Liver (tissue), 9 donors: ENCODE results near the gene GPR25. TPM values are rescaled to one million over a fixed set of nuclear protein-coding genes. Genes with fewer than 3 reads are reported as not detected.

Experiments used
- DNase-seq: peaks from one replicate; pipeline ENCODE4 v3.0.0-alpha.2; 2017; ENCODE audit warnings: low spot score
- H3K27ac ChIP-seq, 2 donors: one replicate each; pipeline ENCODE4 v1.7.0; 2013; ENCODE audit warnings: inconsistent platforms in 2 of 2, low read length in 2 of 2, control low read depth in 1 of 2, low read depth in 1 of 2, mild to moderate bottlenecking in 1 of 2
- H3K27me3 ChIP-seq, 4 donors: one replicate each; pipeline versions ENCODE4 v1.6.1 to v1.7.0; 2013; ENCODE audit warnings: low read length in 3 of 4, inconsistent platforms in 1 of 4, mild to moderate bottlenecking in 1 of 4, moderate library complexity in 1 of 4; ENCODE audit not compliant: control insufficient read depth in 4 of 4, insufficient read depth in 4 of 4
- H3K36me3 ChIP-seq, 4 donors: one replicate each; pipeline versions ENCODE4 v1.6.1 to v1.7.0; 2013; ENCODE audit warnings: low read length in 3 of 4, mild to moderate bottlenecking in 3 of 4, low read depth in 1 of 4, moderate library complexity in 1 of 4; ENCODE audit not compliant: control insufficient read depth in 4 of 4, insufficient read depth in 3 of 4
- H3K4me1 ChIP-seq, 4 donors: one replicate each; pipeline versions ENCODE4 v1.6.1 to v1.7.0; 2013; ENCODE audit warnings: low read length in 3 of 4, mild to moderate bottlenecking in 3 of 4, moderate library complexity in 1 of 4; ENCODE audit not compliant: control insufficient read depth in 4 of 4, insufficient read depth in 4 of 4
- H3K4me3 ChIP-seq, 3 donors: one replicate each; pipeline versions ENCODE4 v1.6.1 to v1.7.0; 2013; ENCODE audit warnings: low read length in 3 of 3, control low read depth in 1 of 3, low read depth in 1 of 3, mild to moderate bottlenecking in 1 of 3
- H3K9ac ChIP-seq, 2 donors: one replicate each; pipeline ENCODE4 v1.7.0; 2013; ENCODE audit warnings: low read length in 2 of 2, mild to moderate bottlenecking in 2 of 2, moderate library complexity in 2 of 2, control low read depth in 1 of 2, low read depth in 1 of 2
- H3K9me3 ChIP-seq, 4 donors: one replicate each; pipeline versions ENCODE4 v1.6.1 to v1.7.0; 2013; ENCODE audit warnings: low read length in 3 of 4; ENCODE audit not compliant: control insufficient read depth in 4 of 4
- CTCF ChIP-seq: fragments of 150-350 bp; IDR thresholded peaks from 2 replicates; pipeline ENCODE4 v1.5.1; 2017; ENCODE audit warnings: improper control_type of control experiment, low read depth, low read length; ENCODE audit not compliant: missing input control
- FOXA1 ChIP-seq: IDR thresholded peaks from 2 replicates; pipeline ENCODE4 v1.6.1; 2016; ENCODE audit warnings: antibody characterized with exemption
- GABPA ChIP-seq, 2 donors: IDR thresholded peaks in 1 of 2; conservative IDR thresholded peaks in 1 of 2; 2 replicates each; pipeline ENCODE4 v1.6.1; 2016; ENCODE audit warnings: antibody characterized with exemption in 2 of 2, mild to moderate bottlenecking in 1 of 2, moderate library complexity in 1 of 2
- HNF4A ChIP-seq, 2 donors: conservative IDR thresholded peaks; 2 replicates each; pipeline ENCODE4 v1.6.1; 2016; ENCODE audit warnings: antibody characterized with exemption in 2 of 2, mild to moderate bottlenecking in 2 of 2
- JUND ChIP-seq, 2 donors: IDR thresholded peaks; 2 replicates each; pipeline ENCODE4 v1.6.1; 2016; ENCODE audit warnings: antibody characterized with exemption in 2 of 2
- RAD21 ChIP-seq, 2 donors: IDR thresholded peaks; 2 replicates each; pipeline ENCODE4 v1.6.1; 2016; ENCODE audit warnings: antibody characterized with exemption in 2 of 2, mild to moderate bottlenecking in 2 of 2
- REST ChIP-seq: IDR thresholded peaks from 2 replicates; pipeline ENCODE4 v1.6.1; 2016; ENCODE audit warnings: antibody characterized with exemption, mild to moderate bottlenecking
- RXRA ChIP-seq, 2 donors: IDR thresholded peaks; 2 replicates each; pipeline ENCODE4 v1.6.1; 2017 to 2018; ENCODE audit warnings: antibody characterized with exemption in 2 of 2, mild to moderate bottlenecking in 1 of 2
- YY1 ChIP-seq: IDR thresholded peaks from 2 replicates; pipeline ENCODE4 v1.6.1; 2016; ENCODE audit warnings: antibody characterized with exemption, mild to moderate bottlenecking
- WGBS: extraction: QIAGEN DNeasy Blood & Tissue Kit; methylation state at CpG from one replicate; pipeline ENCODE4 v1.1.7; 2013; 5-methylcytosine and 5-hydroxymethylcytosine counted together
- polyA plus RNA-seq, 2 donors: library from polyadenylated mRNA; stranded (reverse) in 1 of 2; unstranded in 1 of 2; fragments of 200-250 nt in 1 of 2; fragments of >200 nt in 1 of 2; fragmentation: Nextera tagmentation in 1 of 2; extraction: Ambion mirVana in 1 of 2; gene quantifications; one replicate each; pipeline versions ENCODE4 v1.2.1 to v1.2.3, GENCODE V29; 2013 to 2015
- total RNA-seq, 2 donors: library from RNA; depleted of rRNA; stranded (reverse); fragments of >200 nt; gene quantifications; one replicate each; pipeline ENCODE4 v1.2.3, GENCODE V29; 2014
- donor health status: healthy.
- donor health status: healthy.
- donor health status: healthy.
- donor health status: healthy.
- donor health status: healthy.

Gene GPR25
- total and polyA plus RNA-seq, 4 donors: 0.08 to 0.13 TPM; not detected in 2

GRCh38 chr1:200908191-200908868, 35.5 kb downstream of the GPR25 start:
- no peak for DNase-seq
- Histone ChIP-seq H3K9ac (no peak overlapping the region), H3K4me3 (no peak overlapping the region)

GRCh38 chr1:200909071-200909470, 36.3 kb downstream of the GPR25 start:
- no peak overlapping the region for H3K9ac ChIP-seq
- no peak for DNase-seq
- H3K4me3 ChIP-seq: no peak overlapping the region
- no peaks in the 10 kb centered on the region for H3K9me3 ChIP-seq
- no peak overlapping the region for H3K27ac ChIP-seq
- TF ChIP-seq GABPA (IDR thresholded peaks at IDR 0.05 in 1 of 2, conservative IDR thresholded peaks at IDR 0.05 in 1 of 2) (no peak), CTCF (no peak), JUND (IDR thresholded peaks at IDR 0.05) (no peak), RXRA (IDR thresholded peaks at IDR 0.05) (no peak), YY1 (no peak), RAD21 (IDR thresholded peaks at IDR 0.05) (no peak)
- H3K36me3 ChIP-seq: no peaks in the 10 kb centered on the region
- H3K4me1 ChIP-seq: no peaks in the 10 kb centered on the region
- H3K27me3 ChIP-seq: no peaks in the 10 kb centered on the region
- 86% methylated on average over 5 of the region's 5 CpGs for WGBS

More at GRCh38 chr1:200908191-200908868, 35.5 kb downstream of the GPR25 start:
- 91% methylated on average over 6 of the region's 6 CpGs for WGBS
- no peak overlapping the region for H3K27ac ChIP-seq
- no peaks in the 10 kb centered on the region for H3K9me3 ChIP-seq
- H3K27me3 ChIP-seq: no peaks in the 10 kb centered on the region
- H3K4me1 ChIP-seq: no peaks in the 10 kb centered on the region
- TF ChIP-seq GABPA (IDR thresholded peaks at IDR 0.05 in 1 of 2, conservative IDR thresholded peaks at IDR 0.05 in 1 of 2) (no peak), JUND (IDR thresholded peaks at IDR 0.05) (no peak), FOXA1 (no peak), REST (no peak), HNF4A (conservative IDR thresholded peaks at IDR 0.05) (no peak), CTCF (no peak)
- H3K36me3 ChIP-seq: no peaks in the 10 kb centered on the region
